SK-N-SH (cell line): ENCODE results near the gene NR2E3. TPM values are rescaled to one million over a fixed set of nuclear protein-coding genes. Genes with fewer than 3 reads are reported as not detected.

ENCODE experiments used
- CTCF ChIA-PET: fragments of 300-600, 350-600 bp; formaldehyde crosslinking; extraction: SDS; loops from one replicate; lab custom pipeline; 2021; lab: Yijun Ruan, JAX
- POLR2A ChIA-PET: fragments of 350-600 bp; sonication (Branson Sonifier 250); formaldehyde crosslinking; extraction: SDS; loops from one replicate; lab custom pipeline; 2020; ENCODE audit warnings: antibody characterized with exemption, inconsistent platforms; lab: Yijun Ruan, JAX
- DNase-seq: peaks from one replicate; pipeline ENCODE4 v3.0.0; 2012
- H2AFZ ChIP-seq: fragments of 200-600 bp; sonication (generic); 2 replicates; pipeline ENCODE4 v1.8.1; 2016; ENCODE audit warnings: antibody characterized with exemption, mild to moderate bottlenecking, low read depth
- H3F3A ChIP-seq: fragments of 200-600 bp; sonication (generic); replicated peaks from 2 replicates; pipeline ENCODE3; 2016; ENCODE audit warnings: antibody characterized with exemption, mild to moderate bottlenecking; ENCODE audit not compliant: insufficient read depth
- H3K27ac ChIP-seq, 2 experiments: fragments of 200-500 bp in 1 of 2; fragments of 200-600 bp in 1 of 2; sonication (Bioruptor generic) in 1 of 2; sonication (generic), shearing (Covaris generic) in 1 of 2; 2 replicates each; pipeline versions ENCODE4 v1.5.1 to v1.6.1; 2014 to 2016; ENCODE audit warnings: low read depth in 2 of 2, inconsistent platforms in 1 of 2, low read length in 1 of 2, mild to moderate bottlenecking in 1 of 2, mixed read lengths in 1 of 2
- H3K27me3 ChIP-seq: fragments of 200-600 bp; sonication (generic), shearing (Covaris generic); 2 replicates; pipeline ENCODE4 v1.6.1; 2016; ENCODE audit warnings: mixed run types; ENCODE audit not compliant: insufficient read depth
- H3K36me3 ChIP-seq, 2 experiments: fragments of 200-500 bp in 1 of 2; fragments of 200-600 bp in 1 of 2; sonication (Bioruptor generic) in 1 of 2; sonication (generic) in 1 of 2; replicated peaks in 1 of 2; 2 replicates each; pipeline versions ENCODE3 to v1.5.1; 2014 to 2016; ENCODE audit warnings: low read length in 1 of 2, mild to moderate bottlenecking in 1 of 2; ENCODE audit not compliant: insufficient read depth in 2 of 2, control insufficient read depth in 1 of 2
- H3K4me1 ChIP-seq, 2 experiments: fragments of 200-500 bp in 1 of 2; fragments of 200-600 bp in 1 of 2; sonication (Bioruptor generic) in 1 of 2; sonication (generic), shearing (Covaris generic) in 1 of 2; 2 replicates each; pipeline versions ENCODE4 v1.5.1 to v1.6.1; 2014 to 2016; ENCODE audit warnings: low read depth in 1 of 2, low read length in 1 of 2, mixed run types in 1 of 2; ENCODE audit not compliant: insufficient read depth in 2 of 2, control insufficient read depth in 1 of 2
- H3K4me2 ChIP-seq: fragments of 200-600 bp; sonication (generic), shearing (Covaris generic); 2 replicates; pipeline ENCODE4 v1.6.1; 2017; ENCODE audit warnings: mixed run types
- H3K4me3 ChIP-seq, 2 experiments: fragments of 200-500 bp in 1 of 2; fragments of 200-600 bp in 1 of 2; sonication (Bioruptor generic) in 1 of 2; sonication (generic), shearing (Covaris generic) in 1 of 2; 2 replicates each; pipeline versions ENCODE4 v1.5.1 to v1.8.1; 2014 to 2016; ENCODE audit warnings: low read depth in 2 of 2, inconsistent platforms in 1 of 2, low read length in 1 of 2, mild to moderate bottlenecking in 1 of 2, mixed read lengths in 1 of 2, moderate library complexity in 1 of 2
- H3K79me2 ChIP-seq: fragments of 200-600 bp; sonication (generic); 2 replicates; pipeline ENCODE4 v1.8.1; 2017; ENCODE audit warnings: mild to moderate bottlenecking; ENCODE audit not compliant: insufficient read depth
- H3K9ac ChIP-seq: fragments of 200-600 bp; sonication (generic); 2 replicates; pipeline ENCODE4 v1.6.1; 2017; ENCODE audit warnings: mixed run types
- H3K9me2 ChIP-seq: fragments of 200-600 bp; sonication (generic); 2 replicates; pipeline ENCODE4 v1.6.1; 2017; ENCODE audit warnings: mixed run types
- H3K9me3 ChIP-seq: fragments of 200-600 bp; sonication (generic); 2 replicates; pipeline ENCODE4 v1.6.1; 2017; ENCODE audit warnings: mixed run types, mild to moderate bottlenecking, moderate library complexity
- H4K20me1 ChIP-seq: fragments of 200-600 bp; sonication (generic); 2 replicates; pipeline ENCODE4 v1.6.1; 2017; ENCODE audit warnings: mild to moderate bottlenecking, mixed run types; ENCODE audit not compliant: insufficient read depth
- CHD2 ChIP-seq: fragments of 150-350 bp; IDR thresholded peaks from 2 replicates; pipeline ENCODE4 v1.6.1; 2018; ENCODE audit warnings: low read length; ENCODE audit not compliant: partially characterized antibody
- EZH2phosphoT487 ChIP-seq: fragments of 200-600 bp; sonication (generic); IDR thresholded peaks from 2 replicates; pipeline ENCODE4 v1.6.1; 2017; ENCODE audit warnings: low read depth, mixed run types, mild to moderate bottlenecking, antibody characterized with exemption, moderate library complexity, borderline replicate concordance
- IRF3 ChIP-seq: fragments of 150-350 bp; IDR thresholded peaks from 2 replicates; pipeline ENCODE4 v1.6.1; 2016; ENCODE audit warnings: mild to moderate bottlenecking, low read depth, low read length
- NRF1 ChIP-seq: IDR thresholded peaks from 2 replicates; pipeline ENCODE4 v1.6.1; 2012; ENCODE audit warnings: low read depth, mild to moderate bottlenecking, low read length
- POLR2AphosphoS5 ChIP-seq: IDR thresholded peaks from 2 replicates; pipeline ENCODE4 v1.6.1; 2012; ENCODE audit warnings: low read depth, low read length
- WGBS: methylation state at CpG from one replicate; pipeline ENCODE4 v1.1.6; 2017; ENCODE audit warnings: low lambda C conversion rate; 5-methylcytosine and 5-hydroxymethylcytosine counted together
- polyA plus RNA-seq, 3 experiments: library from polyadenylated mRNA; depleted of rRNA; stranded (reverse); fragments of >200 nt; gene quantifications; 2 replicates each; pipeline ENCODE4 v1.2.3, GENCODE V29; 2012
- TF ChIP-seq, protein P1 (sequence below): fragments of 200-600 bp; sonication (generic); IDR thresholded peaks from 2 replicates; pipeline ENCODE4 v1.6.1; 2017; ENCODE audit warnings: antibody characterized with exemption, mild to moderate bottlenecking, moderate library complexity

Gene NR2E3
- polyA plus RNA-seq, 1 of the 3 experiments (the other 2 are of a cell fraction), result 0.18 TPM

GRCh38 chr15:71782422-71783165, 27.8 kb upstream of the NR2E3 start:
- WGBS, result 92% methylated on average over 10 of the region's 10 CpGs
- DNase-seq, result no peak
- no peaks in the 10 kb centered on the region for H3K27me3 ChIP-seq
- H3K27ac ChIP-seq, result no peak overlapping the region
- ChIA-PET POLR2A (no interaction called here), CTCF (interaction anchor here (1.2 to 7.7 kb wide), 6 partner anchors 18 to 374 kb away, joined by 3 to 58 read pairs (median 12); no protein-coding TSS in a partner anchor)
- no peaks in the 10 kb centered on the region for H3K79me2 ChIP-seq
- no peaks in the 10 kb centered on the region for H3K9me2 ChIP-seq
- peaks cover 0 to 5% of the 10 kb centered on the region in 2 experiments; a peak in 1 of 4 replicates for H3K4me1 ChIP-seq
- peaks cover 9% of the 10 kb centered on the region for H3F3A ChIP-seq
- no peak overlapping the region for H2AFZ ChIP-seq
- no peak overlapping the region for H3K4me3 ChIP-seq
- no peaks in the 10 kb centered on the region for H3K9me3 ChIP-seq
- H4K20me1 ChIP-seq, result no peaks in the 10 kb centered on the region
- TF ChIP-seq EZH2phosphoT487 (no peak), IRF3 (no peak), NRF1 (no peak), POLR2AphosphoS5 (no peak)
- H3K4me2 ChIP-seq, result no peak overlapping the region
- H3K9ac ChIP-seq, result no peak overlapping the region
- no peaks in the 10 kb centered on the region for H3K36me3 ChIP-seq

GRCh38 chr15:71784719-71785118, 25.6 kb upstream of the NR2E3 start:
- Histone ChIP-seq H3F3A (peaks cover 9% of the 10 kb centered on the region), H3K9ac (no peak overlapping the region), H3K9me2 (no peaks in the 10 kb centered on the region), H3K36me3 (no peaks in the 10 kb centered on the region), H4K20me1 (no peaks in the 10 kb centered on the region), H3K27ac (no peak overlapping the region), H3K79me2 (no peaks in the 10 kb centered on the region), H3K4me2 (no peak overlapping the region), H3K27me3 (no peaks in the 10 kb centered on the region), H2AFZ (no peak overlapping the region), H3K9me3 (no peaks in the 10 kb centered on the region), H3K4me1 (peaks cover 0 to 5% of the 10 kb centered on the region in 2 experiments; a peak in 1 of 4 replicates), H3K4me3 (no peak overlapping the region)
- WGBS, result 73% methylated on average over 6 of the region's 6 CpGs
- no peak for DNase-seq
- ChIA-PET CTCF (interaction anchor here (0.7 to 6.7 kb wide), 4 partner anchors 15 to 533 kb away, joined by 3 to 39 read pairs (median 10); no protein-coding TSS in a partner anchor), POLR2A (no interaction called here)
- no peak for TF ChIP-seq CHD2
- TF ChIP-seq, protein P1, sequence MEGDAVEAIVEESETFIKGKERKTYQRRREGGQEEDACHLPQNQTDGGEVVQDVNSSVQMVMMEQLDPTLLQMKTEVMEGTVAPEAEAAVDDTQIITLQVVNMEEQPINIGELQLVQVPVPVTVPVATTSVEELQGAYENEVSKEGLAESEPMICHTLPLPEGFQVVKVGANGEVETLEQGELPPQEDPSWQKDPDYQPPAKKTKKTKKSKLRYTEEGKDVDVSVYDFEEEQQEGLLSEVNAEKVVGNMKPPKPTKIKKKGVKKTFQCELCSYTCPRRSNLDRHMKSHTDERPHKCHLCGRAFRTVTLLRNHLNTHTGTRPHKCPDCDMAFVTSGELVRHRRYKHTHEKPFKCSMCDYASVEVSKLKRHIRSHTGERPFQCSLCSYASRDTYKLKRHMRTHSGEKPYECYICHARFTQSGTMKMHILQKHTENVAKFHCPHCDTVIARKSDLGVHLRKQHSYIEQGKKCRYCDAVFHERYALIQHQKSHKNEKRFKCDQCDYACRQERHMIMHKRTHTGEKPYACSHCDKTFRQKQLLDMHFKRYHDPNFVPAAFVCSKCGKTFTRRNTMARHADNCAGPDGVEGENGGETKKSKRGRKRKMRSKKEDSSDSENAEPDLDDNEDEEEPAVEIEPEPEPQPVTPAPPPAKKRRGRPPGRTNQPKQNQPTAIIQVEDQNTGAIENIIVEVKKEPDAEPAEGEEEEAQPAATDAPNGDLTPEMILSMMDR, result peak; percentile 44
